Hippocampal formation (tissue), 2 donors: ENCODE measurements around the gene GALNT2.

Source experiments
- DNase-seq, 2 donors: peaks; one replicate each; lab custom pipeline; 2025; lab: John Stamatoyannopoulos, UW

Gene GALNT2

DNA sequence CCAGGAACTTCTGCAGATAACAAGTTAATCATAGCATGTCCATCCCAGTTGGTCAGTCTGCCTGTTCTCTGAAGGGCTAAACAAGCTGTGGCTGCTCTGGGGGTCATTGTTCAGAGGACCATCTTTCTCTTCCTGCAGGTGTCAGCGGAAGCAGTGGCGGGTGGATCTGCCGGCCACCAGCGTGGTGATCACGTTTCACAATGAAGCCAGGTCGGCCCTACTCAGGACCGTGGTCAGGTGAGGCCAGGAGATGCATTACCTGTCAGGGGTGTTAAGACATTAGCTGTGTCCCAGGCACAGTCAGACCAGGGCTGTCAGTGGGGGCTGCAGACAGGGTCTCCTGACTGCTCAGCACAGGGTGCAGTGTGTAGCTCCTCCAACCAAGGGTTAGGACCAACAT lies 168.8 kb downstream of the GALNT2 start:
- no peak for DNase-seq

DNA sequence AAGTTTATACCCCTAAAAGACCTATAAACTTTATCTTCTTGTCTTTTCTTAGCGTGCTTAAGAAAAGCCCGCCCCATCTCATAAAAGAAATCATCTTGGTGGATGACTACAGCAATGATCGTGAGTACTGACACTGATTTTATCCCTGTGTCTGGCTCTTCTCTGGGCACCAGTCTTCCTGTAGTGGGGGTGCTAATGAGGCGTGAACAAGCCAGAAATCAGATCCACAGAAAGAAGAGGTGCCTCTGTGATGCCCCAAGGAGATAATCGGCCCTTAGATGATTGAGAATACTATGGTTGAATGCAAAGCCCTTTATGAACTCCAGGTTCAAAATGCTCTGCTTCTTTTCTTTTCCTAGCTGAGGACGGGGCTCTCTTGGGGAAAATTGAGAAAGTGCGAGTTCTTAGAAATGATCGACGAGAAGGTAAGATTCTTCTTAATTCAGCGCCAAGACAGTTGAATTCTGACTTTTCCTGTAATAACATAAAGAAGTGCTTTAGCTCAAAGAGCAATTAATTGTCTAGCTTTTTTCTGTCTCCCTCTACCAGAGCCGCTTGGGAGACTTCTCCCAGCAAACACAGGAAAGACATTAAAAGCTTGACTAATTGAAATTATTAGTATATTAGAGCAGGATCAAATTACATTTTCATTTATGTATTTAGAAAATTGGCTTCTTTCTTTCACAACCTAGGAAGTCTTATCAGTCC lies 169.4 kb downstream of the GALNT2 start:
- no peak for DNase-seq

DNA sequence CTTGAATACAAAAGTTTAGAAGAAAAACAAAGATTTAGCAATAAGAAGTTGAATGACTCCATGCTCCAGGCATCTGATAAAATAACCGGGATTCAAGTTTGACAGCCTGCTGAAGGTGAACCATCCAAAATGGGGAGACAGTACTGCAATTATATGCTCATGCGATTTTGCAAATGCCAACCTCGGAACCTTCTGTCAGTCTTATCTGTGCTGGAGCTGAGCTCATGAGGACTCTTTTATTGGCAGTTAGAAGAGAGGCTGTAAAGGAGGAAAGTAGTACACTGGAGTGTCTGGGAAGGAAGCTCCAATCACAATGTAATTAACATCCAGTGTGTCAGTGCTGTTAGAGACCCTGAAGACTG lies 170.0 kb downstream of the GALNT2 start:
- no peak for DNase-seq

DNA sequence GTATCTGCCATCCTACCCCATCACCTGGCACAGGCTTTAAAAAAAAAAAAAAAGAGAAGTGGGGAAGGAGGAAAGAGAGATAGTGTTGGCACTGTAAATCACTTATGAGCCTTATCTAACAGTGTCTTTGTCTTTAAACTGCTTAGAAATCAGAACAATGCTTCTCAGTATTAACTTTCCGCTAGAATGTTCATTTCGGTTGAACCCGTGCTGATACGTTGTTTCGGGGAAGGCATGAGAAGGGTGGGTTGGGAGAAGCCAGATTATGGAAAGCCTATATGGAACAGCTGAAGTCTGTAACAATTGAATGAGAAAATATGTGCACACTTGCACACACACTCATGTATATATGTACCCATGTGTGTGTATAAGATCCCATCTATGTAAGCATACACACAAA lies 170.8 kb downstream of the GALNT2 start:
- DNase-seq = no peak

DNA sequence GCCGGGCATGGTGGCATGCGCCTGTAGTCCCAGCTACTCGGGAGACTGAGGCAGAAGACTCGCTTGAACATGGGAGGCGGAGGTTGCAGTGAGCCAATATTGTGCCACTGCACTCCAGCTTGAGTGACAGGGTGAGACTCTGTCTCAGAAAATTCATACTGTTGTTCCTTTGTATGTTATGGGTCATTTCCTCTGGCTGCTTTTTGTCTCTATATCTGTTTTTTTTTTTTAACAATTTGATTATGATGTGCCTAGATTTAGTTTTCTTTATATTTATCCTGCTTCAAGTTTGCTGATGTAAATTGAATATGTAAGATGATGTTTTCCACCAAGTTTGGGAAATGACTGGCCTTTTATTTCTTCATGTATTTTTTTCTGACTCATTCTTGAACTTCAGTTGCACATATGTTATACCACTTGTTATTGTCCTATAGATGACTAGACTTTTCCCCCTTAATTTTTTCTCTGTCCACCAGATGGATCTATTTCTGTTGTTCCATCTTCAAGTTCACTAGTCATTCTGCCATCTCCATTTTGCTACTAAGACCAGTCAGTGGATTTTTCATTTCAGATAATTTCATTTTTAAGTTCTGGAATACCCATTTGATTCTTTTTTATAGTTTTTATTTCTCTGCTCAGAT lies 173.5 kb downstream of the GALNT2 start:
- DNase-seq = no peak

DNA sequence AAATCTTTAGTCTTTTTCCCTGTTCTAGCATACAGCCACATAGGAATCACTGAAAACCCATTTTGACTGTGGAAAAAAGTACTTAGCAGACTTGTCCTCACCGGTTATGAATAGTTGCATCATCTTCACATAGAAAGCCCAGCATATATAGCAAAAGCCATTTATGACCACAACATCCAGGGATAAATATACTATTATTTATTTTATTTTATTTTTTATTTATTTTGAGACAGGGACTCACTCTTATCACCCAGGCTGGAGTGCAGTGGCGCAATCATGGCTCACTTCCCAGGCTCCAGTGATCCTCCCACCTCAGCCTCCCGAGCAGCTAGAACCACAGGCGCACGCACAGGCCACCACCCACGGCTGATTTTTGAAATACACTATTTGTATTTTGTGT lies 175.3 kb downstream of the GALNT2 start:
- no peak for DNase-seq

DNA sequence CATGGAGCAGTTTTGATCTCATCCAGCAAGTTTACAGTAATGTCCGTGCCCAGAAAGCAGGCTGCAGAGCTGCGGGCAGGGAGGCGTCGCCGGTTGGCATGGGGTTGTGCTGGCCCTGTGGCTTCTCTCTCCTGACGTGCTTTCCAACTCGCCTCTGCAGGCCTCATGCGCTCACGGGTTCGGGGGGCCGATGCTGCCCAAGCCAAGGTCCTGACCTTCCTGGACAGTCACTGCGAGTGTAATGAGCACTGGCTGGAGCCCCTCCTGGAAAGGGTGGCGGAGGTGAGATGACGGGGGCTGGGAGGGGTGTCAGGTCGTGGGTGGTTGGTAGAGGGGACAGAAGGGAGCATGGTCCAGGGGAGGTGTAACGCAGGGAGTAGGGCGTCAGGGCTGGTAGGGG lies 176.1 kb downstream of the GALNT2 start:
- no peak for DNase-seq

GRCh38 chr1:230243583-230244353 lies 176.7 kb downstream of the GALNT2 start:
- DNase-seq = no peak

DNA sequence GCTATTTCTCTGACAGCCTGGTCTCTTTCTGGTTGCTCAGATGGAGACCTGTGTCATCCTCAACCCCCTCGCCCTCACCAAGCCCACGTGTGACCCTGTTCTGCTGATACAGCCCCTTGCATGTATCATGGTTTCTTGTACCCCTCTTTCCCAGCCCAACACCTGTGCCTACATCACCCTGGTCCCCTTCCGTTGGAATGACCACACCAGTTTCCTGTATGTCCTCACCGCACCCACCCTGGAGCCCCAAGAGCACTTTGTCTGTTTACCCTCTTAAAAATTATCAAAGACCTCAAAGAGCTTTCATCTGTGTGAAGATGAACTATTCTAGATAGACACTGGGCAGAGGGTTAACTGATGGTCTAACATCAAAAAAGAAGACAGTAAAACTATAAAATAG lies 179.5 kb downstream of the GALNT2 start:
- DNase-seq = no peak

GRCh38 chr1:230248016-230248888 lies 181.2 kb downstream of the GALNT2 start:
- peak in 1 of 2 donors; percentile 26 for DNase-seq

DNA sequence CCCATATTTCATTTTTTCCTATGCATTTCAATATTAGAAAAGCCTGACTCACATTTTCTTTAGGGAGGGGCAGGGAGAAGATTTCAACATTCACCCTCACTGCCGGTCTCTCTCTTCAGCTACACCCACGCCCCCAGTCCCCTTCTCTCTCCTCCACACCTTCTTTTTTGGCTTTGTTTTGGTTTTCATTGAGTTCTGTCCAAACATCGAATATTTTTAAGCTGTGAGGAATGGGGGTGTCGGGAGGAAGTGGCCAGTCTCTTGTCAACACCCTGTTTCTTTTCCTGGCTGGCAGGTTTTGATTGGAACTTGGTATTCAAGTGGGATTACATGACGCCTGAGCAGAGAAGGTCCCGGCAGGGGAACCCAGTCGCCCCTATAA lies 181.8 kb downstream of the GALNT2 start:
- no peak for DNase-seq

- DNase-seq = no peak
Observed at GRCh38 chr1:230249695-230250480, 182.8 kb downstream of the GALNT2 start.

GRCh38 chr1:230250666-230251065 lies 183.6 kb downstream of the GALNT2 start:
- no peak for DNase-seq

GRCh38 chr1:230251644-230252191 lies 184.7 kb downstream of the GALNT2 start:
- DNase-seq = no peak

GRCh38 chr1:230253150-230253549 lies 186.1 kb downstream of the GALNT2 start:
- no peak for DNase-seq

DNA sequence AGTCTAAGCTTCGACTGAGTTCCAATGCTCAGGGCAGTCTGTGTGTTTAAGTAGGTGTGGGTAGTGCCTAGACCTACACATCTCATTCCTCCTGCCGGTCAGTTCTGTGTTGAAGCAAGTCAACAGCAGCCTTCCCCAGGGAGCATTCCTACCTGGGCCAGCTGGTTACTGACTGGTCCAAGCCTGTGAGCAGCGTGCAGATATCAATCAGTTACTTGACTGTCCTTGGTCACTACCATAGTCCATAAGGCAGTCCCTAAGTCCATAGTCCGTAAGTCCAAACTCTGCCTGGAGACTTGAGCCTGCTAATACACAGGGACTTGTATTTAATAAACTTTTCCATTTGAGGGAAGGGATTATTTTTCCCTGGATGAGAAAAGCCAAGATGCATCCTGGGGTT lies 187.2 kb downstream of the GALNT2 start:
- no peak for DNase-seq

GRCh38 chr1:230255116-230255515 lies 188.1 kb downstream of the GALNT2 start:
- DNase-seq = no peak

DNA sequence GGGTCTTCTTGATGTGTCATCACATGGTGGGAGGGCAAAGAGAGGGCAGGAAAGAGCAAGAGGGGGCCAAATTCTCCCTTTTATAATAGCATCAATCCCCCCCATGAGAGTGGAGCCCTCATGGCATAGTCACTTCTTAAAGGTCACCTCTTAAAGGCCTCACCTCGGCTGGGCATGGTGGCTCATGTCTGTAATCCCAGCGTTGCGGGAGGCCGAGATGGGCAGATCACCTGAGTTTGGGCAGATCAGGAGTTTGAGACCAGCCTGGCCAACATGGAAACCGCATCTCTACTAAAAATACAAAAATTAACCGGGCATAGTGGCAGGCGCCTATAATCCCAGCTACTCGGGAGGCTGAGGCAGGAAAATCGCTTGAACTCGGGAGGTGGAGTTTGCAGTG lies 189.0 kb downstream of the GALNT2 start:
- DNase-seq = no peak

GRCh38 chr1:230256896-230257295 lies 189.9 kb downstream of the GALNT2 start:
- no peak for DNase-seq

DNA sequence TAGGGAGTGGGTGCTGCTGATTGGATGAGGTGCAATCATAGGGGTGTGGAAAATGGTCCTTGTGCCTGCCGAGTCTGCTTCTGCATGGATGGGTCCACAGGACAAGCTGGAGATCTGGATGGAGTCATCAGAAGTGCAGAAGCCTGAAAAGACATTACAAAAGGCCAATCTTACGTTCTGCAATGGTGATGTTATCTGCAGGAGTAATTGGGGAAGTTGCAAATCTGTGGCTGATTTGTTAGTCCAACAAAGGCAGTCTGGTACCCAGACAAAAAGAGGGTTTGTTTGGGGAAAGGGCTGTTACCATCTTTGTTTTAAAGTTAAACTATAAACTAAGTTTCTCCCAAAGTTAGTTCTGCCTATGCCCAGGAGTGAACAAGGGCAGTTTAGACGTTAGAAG lies 192.6 kb downstream of the GALNT2 start:
- no peak for DNase-seq

- no peak for DNase-seq
Observed at GRCh38 chr1:230260831-230261230, 193.8 kb downstream of the GALNT2 start.
